Activated CD4-positive, CD25-positive, alpha-beta regulatory T cell (primary cell): Measurements from ENCODE around the gene TUBG1.
A peak's percentile ranks its signal among the peaks of the same experiment; 100 is the strongest.
"Not testable (repeated sequence)": the region's sequence is repeated elsewhere in the genome, so short reads cannot be mapped to it uniquely, and the experiment has no call there.

Experiments
- DNase-seq, 4 experiments: peaks; one replicate each; lab custom pipeline; 2025; lab: John Stamatoyannopoulos, UW

TUBG1 gene

DNA sequence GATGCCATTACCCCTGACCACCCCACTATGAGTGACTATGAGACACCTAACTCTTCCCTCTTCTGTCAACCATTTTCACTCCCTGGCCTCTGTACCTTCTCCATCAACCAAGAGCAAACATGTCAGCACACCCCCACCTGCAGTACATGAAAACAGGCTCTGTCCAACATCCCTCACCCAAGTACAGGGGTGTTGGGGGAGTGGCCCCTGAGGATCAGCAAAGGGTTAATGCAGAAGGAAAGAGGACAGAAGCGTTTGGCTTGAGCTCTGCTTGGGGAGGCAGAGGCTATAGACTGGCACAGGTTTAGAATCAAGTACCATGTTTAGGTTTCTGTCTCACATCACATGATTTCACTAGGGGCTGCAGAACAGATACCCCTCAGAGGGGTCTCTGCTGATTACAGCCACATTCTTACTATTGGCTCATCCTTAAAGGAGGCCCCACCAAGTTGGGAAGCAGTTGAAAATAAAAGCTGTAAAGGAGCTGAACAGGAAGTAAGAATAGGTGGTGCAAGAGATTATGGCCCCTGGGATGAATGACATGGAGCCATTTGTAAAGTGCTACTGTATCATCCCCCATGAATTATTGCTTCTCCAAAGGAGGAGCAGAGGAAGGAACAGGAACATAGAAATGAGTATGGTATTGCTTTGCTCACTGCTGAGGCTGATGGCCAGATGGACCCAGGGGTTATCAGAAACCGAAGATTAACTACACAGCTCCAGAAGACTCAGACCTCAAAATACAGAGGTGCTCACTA, 29.5 kb upstream of the TUBG1 start:
- no peak for DNase-seq

GRCh38 chr17:42581744-42582270, 27.7 kb upstream of the TUBG1 start:
- no peak for DNase-seq

DNA sequence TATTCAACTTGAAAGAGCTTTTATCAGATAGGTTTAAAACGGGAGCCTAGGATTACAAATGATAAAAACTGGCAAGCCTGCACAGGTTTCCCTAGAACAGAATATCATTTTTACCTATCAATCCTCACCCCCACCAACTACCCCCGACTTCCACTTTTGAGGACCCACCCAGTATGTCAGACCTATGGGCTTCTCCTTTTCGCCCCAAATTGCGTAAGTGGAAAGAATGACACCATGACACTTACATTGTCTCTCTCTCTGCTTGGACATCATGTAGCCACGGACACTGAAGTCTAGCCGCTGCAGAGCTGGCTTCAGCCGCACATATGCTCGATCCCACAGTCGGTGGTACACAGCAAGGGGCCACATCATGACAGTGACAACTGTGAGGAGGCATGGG, 24.6 kb upstream of the TUBG1 start:
- DNase-seq, result no peak

GRCh38 chr17:42585353-42585752, 24.1 kb upstream of the TUBG1 start:
- no peak for DNase-seq

GRCh38 chr17:42586514-42587230, 22.8 kb upstream of the TUBG1 start:
- no peak for DNase-seq

- no peak for DNase-seq
These were observed 18.6 kb upstream of the TUBG1 start for GRCh38 chr17:42590886-42591285.

DNA sequence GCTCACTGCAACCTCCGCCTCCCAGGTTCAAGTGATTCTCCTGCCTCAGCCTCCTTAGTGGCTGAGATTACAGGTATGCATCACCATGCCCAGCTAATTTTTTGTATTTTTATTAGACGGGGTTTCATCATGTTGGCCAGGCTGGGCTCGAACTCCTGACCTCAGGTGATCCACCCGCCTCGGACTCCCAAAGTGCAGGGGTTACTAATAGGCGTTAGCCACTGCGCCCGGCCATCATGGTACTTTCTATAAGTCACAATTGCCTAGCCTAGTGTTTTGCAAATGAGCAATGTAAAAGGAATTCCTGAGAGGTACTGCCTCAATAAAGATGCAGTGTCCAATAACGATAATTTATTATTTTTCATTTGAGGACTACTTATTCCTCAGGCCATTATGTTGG, 18.1 kb upstream of the TUBG1 start:
- DNase-seq, result no peak

- DNase-seq, result no peak
These were observed 13.1 kb upstream of the TUBG1 start for GRCh38 chr17:42596386-42596785.

DNA sequence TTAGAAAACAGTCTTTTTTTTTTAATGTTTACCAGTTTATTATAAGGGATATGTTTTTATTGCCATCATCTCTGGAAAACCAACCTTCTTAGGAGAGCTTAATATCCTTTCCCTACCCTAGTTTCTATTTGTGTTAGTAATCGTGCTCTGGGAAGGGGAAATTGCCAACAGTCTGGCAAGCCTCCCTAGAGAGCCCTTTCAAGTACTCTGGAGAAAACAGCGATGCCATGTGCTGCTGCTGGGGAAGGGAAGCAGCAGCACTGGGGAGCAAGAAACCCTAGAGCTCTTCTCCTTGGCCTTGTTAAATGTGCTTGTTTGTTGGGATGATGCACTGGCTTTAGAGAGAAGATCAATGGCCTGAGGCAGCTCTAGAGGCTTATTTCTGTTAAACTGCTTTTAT, 10.6 kb upstream of the TUBG1 start:
- no peak for DNase-seq

DNA sequence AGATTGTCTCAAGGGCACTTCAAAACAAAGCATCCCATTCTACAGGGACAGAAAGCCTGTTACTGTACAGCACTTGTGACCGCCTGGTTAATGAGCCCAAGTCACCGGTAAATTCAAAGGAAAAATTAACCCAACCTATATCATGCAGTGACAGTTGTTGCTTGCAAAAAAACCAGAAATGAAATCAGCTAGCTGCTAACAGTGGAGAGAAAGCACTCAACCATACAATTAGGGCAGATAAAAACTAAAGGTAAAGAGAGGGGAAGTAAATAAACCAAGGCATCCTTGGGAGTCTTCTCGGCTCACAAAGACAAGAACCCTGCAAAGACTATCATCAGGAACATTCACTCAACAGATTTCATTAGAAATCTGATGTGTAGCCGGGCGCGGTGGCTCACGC, 6.2 kb upstream of the TUBG1 start:
- no peak for DNase-seq

DNA sequence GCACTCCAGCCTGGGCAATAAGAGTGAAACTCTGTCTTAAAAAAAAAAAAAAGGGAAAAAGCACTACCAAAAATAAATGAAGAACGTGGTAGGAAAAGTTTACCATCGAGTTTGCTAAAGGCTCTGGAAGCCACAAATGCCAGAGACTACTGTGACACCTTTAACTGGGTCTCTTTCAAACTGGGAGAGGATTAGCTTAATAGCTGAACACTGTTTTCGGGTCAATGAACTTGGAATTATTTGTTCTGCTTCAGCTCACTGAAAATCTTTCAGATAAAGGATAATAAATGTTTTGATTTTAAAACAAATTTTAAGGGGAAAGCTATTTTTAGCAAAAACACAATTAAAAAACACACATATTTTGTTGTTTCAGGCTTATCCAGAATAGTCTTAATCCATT, 1.7 kb upstream of the TUBG1 start:
- no peak for DNase-seq

DNA sequence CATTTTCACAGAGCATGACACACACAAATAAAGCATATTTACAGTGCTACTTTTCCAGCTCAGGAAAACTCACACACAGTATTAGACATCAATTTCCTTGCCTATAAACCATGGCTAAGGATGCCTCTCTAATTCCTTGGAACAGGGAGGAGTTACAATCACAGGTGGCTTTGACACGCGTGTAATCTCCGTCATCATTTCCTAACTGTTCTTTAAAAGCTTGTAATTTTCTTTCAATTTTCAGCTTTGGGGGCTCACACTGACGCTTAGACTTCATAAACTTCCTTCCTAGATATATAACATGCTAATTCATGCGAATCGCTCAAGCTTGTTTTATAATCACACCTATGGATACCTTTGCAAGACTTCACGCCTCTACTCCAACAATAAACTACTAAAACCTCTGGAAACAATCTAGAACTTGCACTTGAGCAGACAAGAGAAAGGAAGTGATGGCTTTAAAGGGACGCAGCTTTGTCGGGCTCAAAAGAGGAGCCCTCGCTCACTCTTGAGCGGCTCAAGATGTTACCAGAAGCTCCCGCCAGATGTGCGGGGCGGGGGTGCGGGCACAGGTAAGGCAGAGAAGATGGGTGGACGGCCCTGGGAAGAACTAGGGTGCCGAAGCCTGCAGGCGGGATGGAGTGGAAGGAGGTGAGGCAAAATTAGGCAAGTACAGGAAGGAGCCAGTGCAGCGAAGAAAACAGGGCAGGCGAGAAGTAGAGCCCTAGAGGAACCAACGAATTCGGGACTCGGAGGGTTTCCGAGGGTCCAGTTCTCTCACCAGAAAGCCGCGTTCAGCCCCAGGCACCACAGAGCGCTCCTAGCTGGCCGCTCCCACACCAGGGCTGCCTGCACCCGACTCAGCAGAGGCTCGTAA, 940 bp upstream of the TUBG1 start:
- DNase-seq, result peak in 1 of 4 experiments; percentile 17

DNA sequence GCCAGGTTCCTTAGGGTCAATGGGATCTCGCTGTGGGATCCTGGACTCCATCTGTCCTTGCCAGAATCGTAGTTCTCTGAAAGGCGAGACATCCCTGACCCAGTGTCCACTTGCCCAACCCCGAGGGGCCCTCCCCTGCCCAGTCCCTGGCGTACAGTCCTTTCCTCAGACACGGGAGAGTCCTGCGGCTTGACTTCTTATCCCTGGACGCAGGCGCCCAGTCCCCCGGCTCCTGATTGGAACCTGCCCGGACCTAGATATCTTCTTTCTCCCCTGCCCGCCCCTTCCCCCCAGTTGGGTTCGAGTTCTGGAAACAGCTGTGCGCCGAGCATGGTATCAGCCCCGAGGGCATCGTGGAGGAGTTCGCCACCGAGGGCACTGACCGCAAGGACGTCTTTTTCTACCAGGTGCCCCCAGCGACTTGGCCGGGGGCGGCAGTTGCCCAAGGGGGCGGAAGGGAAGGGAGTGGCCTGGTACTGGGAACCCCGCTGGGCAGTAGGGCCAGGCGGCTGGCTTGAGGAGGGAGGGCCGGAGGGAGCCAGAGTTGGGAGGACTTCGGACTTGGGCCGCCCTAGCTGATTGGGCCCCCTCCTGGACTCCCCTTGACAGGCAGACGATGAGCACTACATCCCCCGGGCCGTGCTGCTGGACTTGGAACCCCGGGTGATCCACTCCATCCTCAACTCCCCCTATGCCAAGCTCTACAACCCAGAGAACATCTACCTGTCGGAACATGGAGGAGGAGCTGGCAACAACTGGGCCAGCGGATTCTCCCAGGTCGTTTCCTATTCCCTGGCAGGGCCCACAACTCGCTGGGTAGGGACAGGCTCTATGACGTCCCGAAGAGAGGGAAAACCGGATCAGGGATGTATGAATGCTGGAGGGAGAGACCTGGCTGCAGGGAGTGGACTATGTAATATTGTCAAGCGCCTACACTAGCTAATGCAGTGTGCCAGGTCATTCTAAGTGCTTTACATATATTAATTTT, 625 bp downstream of the TUBG1 start:
- DNase-seq, result peak in 2 of 4 experiments; percentile 8 to 35

DNA sequence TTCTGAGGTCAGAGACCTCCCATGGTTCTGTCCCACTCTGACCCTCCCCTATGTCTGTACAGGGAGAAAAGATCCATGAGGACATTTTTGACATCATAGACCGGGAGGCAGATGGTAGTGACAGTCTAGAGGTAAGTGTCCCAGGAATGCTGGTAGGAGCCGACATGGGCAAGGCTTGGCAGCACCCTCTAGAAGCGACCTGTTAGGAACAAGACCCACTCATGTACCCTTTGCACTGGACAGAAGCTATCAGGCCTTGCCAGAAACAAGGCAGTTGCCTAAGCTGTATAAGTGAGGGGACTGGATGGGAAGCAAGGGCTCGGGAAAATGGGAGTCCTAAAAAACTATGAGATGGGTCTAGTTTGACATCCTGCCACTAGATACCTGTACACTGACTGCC, 2.5 kb downstream of the TUBG1 start:
- no peak for DNase-seq

GRCh38 chr17:42613699-42614295, 4.3 kb downstream of the TUBG1 start:
- no peak for DNase-seq

DNA sequence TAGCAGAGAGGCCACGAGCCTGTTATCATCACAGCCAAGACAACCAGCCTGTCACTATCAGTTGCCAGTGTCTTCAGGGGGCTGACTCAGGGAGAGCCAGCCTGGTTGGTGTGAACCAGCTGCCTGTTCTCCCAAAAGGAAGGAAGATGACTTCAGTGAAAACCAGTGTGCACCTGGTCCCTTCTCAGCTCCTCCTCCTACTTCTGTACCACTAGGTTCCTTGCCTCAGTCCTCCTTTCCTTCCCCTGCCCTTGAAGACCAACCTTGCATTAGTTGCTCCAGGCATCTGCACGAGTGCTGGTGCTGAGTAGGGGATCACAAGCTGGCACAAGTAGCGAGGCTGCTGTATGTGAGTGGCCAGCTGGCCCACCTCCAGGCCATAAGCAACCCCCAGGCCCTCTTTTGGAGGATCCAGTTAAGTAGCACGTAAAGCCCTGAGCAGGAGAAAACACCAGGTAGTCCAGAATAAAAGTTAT, 8.5 kb downstream of the TUBG1 start:
- DNase-seq, result no peak

DNA sequence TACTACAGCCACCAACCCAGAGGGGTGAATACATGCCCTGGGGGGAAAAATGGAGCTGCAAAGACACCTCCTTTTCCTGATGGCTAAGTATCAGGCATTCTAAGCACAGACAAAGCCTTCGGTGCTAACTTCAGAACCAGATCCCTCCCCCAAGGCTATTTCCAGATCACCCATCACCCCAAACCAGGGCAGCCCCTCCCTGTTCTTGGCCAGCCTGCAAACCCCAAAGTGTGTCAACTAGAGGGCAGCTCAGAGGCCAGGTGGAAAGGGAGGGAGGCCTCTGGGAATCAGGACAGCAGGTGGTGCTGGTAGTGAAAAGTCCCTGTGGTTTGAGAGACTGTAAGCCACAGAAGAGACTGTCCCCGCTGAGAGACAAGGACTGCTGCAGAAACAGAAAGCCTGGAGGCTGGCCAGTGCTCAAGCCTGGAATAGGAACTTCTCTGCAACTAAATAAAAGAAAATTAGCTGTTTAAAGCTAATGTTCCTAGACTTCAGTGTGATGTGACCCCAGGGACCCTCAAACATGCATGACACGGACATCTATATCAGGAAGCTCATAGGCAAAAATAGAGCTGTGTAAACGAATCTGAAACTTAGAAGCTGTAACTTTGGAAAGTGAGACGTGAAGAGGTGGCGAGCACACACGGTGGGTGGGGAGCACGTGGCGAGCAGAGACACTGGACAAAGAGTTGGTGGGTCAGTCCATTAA, 9.1 kb downstream of the TUBG1 start:
- DNase-seq, result no peak

GRCh38 chr17:42621987-42622386, 12.5 kb downstream of the TUBG1 start:
- DNase-seq, result not testable (repeated sequence)

- DNase-seq, result no peak
These were observed 13.8 kb downstream of the TUBG1 start for GRCh38 chr17:42623271-42623670.
